ENCODE results near the gene KCNMA1.

Gene KCNMA1

DNA sequence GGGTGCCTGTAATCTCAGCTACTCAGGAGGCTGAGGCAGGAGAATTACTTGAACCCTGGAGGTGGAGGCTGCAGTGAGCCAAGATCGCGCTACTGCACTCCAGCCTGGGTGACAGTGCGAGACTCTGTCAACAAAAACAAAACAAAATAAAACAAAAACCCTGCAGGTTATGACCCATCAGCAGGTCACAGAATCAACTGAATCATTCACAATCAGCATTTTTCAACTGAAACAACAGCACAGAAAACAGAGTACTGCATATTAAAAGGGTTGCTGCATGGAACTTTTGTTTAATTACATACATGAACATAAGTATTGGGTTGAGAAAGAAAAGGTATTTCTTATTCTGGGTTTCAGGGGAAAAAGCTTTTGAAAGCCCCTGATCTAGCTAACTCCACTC, 77.6 kb downstream of the KCNMA1 start:
- DNase-seq (ENCODE audit: low read depth in 3 of 3): no peak

DNA sequence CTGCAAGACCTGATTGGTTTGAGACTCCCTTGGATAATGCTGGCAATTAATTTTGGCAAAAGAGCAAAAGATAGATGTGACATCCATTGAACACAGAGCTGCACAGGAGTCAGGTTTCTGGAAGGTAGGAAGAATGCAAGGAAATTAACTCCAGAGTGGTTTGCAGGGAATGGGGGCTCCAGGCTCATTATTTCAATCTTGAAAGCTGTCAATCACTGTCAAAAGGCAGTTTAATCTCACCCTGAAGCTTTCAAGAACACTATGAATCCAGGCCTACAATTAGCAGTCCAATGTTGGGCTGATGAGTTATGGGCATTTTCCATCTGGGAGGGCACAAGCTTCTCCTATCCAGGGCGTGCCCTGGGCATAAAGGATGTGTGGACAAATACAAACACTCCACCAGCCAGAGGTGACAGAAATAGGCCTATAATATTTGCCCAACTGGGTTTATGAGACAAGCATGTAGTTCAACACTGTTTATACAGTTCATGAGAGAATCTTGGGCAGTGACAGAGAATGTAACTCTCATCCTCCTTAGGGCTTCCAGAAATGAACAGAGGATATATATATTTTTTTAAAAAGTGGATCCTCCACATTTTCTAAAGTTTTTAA, 80.5 kb downstream of the KCNMA1 start:
- no peak for DNase-seq (ENCODE audit: low read depth in 3 of 3)

DNA sequence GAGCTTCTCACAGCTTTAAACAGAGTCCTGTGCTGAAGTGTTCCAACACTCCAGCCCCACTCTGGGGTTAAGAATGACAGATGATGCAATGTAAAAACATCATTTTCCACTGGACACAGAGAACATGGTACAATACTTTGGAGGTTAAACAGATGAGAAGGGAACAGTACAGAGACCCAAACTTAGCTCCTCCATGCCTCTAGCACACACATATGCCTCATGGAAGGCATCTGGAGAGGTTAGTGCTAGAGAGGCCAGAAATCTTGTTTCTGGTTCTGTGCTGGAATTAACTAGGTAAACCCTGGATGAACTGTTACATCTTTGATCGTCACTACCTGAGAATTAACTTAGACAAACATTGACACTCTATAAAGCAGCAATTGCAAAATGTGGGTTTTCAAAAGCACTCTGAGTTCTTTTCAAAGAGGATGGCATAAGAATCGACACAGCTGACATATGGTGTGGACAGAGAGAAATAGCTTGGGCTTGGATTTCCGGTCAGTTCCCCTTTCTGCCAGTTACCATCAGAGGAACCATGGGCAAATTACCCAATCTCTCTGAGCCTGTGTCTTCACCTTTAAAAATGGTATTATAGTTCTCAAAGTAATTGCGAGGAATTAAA, 81.9 kb downstream of the KCNMA1 start:
- no peak for DNase-seq (ENCODE audit: low read depth in 3 of 3)

DNA sequence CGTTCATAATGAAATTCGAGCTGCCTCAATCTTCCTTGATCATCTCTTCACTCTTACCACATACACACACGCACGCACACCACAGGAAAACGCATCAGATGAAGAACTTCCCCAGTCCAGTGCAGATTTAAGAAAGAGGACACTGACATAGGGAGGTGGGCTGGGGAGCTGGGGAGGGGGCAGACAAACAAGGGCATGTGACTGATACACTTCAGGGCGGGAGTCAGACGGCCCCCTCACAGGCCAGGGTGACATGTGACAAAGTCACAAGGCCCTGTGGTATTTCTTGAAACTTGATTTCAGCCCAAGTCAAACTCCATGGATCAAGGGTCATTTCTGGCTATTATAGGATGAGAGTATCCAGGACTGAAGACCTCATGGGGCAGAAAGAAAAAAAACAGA, 82.6 kb downstream of the KCNMA1 start:
- no peak for DNase-seq (ENCODE audit: low read depth in 3 of 3)

DNA sequence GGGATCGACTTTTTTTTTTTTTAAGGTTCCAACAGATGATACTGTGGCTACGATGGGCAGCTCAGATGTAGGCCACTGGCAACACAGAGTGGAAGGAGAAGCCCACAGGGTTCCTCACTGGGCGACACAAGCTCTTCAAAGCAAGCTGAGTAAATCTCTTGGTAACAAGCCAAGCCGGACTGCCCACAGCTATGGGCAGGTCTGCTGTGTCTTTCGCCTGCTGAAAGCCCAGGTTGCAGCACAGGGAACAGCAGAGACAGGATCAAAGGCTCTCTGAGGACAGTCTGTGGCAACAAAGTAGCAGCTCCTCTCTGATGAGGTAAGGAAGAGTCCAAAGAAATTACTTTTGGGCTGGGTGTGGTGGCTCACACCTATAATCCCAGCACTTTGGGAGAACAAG, 83.6 kb downstream of the KCNMA1 start:
- DNase-seq (ENCODE audit: low read depth in 3 of 3): no peak

DNA sequence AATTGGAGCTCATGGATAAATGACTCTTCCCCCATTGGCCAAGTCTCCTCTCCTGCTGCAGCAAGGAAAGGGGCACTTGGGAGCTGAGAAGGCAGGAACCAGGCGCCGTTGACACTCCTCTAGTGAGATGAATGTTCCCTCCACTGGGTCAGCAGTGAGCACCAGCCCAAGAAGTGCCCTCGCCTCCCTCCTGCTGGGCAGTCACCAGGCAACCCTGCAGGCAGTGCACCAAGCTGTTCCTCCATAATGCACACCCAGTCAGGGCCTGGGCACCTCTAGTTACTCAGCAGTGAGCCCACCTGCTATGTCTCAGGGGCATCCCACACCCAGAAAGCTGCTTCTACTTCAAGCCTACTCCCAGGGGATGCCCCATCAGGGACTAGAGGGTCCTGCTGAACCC, 84.3 kb downstream of the KCNMA1 start:
- DNase-seq (ENCODE audit: low read depth in 3 of 3): no peak

DNA sequence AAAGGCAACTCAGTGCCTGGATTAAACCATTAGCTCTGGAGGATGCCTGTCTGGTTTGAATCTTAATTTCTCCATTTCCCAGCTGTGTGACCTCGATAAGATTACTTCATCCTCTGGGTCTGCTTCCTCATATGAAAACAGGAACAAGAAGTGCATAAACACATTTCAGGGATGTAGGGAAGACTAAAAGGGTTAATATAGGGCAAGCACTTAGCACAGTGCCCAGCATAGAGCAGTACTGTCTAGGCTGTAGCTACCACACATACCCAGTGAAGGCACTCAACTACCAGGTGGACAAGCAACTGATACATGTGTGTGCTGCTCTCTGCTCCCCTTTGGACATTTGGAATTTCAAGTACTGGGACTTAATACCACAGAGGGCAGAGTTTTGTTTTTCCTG, 85.4 kb downstream of the KCNMA1 start:
- no peak for DNase-seq (ENCODE audit: low read depth in 3 of 3)

DNA sequence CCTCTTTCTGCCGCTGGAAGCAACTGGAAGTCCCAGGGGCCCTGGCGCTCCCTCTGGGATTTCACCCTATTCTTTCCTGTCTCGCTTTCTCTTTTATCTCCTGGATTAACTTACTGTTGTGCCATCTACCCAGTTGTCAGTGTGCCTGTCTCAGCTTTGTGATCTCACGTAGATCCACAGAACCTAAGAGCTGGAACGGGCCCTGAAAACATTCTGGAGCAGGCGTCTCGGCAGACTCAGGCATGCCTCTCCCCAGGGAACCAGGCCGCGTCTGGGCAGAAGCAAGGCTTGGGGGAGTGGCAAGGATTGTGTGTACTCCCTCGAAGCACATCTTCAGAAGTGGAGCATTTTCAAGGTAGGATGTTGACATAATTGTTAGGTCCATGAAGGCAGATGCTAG, 87.2 kb downstream of the KCNMA1 start:
- no peak for DNase-seq (ENCODE audit: low read depth in 3 of 3)

DNA sequence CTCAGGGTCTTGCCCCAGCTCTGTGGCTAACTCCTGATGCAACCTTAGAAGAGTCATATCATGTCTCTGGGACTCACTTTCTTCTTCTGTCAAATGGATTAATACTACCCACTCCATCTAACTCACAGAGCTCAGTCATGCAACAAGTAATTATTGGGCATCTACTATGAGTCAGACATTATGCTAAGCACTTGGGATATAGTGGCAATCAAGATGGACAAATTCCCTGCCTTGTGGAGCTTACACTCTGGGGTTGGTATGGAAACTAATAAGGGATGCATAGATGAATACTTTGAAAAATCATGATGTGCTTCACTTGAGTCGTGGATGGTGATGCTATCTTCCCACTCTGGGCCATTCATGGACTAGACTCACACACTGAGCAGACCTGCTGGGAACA, 88.9 kb downstream of the KCNMA1 start:
- DNase-seq (ENCODE audit: low read depth in 3 of 3): no peak

DNA sequence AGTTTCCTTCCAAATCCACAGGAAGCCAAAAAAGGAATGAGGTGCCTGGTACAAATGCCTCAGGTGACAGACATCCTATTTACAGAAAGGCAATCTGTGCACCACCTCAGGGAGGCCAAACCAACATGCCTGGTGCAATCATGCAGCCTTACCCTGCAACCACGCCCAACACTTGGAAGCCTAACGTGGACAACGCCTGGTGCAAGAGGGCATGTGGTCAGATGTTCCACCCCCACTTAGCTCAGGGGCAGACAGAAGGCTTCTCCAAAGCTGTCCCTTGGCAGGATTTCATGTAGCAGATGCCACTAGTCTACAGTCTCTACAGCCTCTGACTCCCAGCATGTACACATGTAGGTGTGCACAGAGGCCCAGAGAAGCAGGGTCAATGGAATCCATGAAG, 89.5 kb downstream of the KCNMA1 start:
- DNase-seq (ENCODE audit: low read depth in 3 of 3): no peak

DNA sequence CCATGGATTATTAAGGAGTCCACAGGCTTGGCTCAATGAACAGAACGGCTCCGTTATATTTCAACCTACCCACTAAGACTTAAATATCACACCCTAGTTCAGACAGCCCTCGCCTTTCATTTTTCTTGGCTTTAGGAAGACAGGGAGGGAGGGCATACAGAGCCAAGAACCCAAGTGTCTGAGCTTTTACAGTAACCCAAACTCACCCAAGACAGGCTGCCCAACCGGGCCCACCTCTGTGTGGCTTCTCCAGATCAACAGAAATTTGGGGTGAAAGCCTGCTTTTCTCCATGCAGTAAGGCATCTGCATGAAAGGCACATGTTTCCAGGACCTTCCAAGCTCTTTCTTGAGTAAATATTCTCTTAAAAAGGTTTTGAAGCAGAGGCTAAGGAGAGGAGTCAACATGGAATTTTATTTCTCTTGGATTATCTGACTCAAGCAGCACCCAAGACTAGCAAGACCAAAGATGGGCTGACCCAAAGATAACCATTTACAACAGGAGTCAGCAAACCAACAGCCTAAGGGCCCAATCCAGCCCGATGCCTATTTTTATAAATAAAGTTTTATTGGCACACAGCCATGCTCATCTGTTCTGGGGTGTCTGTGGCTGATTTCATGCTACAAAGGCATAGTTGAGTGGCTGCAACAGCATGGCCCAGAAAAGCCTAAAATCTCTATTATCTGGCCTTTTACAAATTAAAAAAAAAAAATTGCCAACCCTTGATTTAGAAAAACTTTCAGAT, 90.1 kb downstream of the KCNMA1 start:
- DNase-seq (ENCODE audit: low read depth in 3 of 3): no peak

DNA sequence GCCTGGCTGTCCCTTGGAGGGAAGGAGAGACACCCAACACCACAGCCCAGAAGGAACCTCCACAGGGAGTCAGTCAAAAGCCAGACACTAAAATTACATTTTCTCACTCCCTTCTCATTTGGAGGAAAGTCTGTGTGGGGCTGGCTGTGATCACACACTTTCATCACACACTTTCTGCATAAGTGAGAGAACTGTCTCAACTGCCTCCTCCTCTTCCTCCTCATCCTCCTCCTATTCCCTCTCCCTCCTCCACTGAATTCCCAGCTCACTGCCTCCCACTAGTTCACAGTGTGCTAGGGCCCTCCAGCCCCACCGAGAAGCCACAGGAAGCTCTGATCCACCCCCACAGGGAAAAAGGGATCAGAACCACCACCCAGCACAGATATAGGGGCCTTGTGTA, 91.6 kb downstream of the KCNMA1 start:
- DNase-seq (ENCODE audit: low read depth in 3 of 3): no peak

DNA sequence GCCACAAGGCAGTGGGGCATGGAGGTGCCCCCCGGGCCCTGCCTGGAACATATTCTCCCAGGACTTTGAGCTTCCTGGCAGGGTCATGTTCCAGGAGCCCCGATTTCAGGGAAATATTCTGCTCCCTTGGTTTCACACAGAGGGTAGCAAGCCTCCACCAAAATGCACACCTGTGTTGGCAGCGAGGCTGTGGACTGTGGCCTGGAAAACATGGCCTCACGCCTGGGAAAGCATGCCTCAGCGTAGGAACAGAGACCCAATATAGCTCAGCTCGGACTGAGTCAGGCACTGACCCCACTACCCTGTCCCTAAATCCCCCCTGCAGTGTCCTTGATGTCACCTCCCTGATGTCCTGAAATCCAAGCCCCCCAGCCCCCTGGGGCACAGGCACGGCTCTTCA, 92.0 kb downstream of the KCNMA1 start:
- DNase-seq (ENCODE audit: low read depth in 3 of 3): no peak

DNA sequence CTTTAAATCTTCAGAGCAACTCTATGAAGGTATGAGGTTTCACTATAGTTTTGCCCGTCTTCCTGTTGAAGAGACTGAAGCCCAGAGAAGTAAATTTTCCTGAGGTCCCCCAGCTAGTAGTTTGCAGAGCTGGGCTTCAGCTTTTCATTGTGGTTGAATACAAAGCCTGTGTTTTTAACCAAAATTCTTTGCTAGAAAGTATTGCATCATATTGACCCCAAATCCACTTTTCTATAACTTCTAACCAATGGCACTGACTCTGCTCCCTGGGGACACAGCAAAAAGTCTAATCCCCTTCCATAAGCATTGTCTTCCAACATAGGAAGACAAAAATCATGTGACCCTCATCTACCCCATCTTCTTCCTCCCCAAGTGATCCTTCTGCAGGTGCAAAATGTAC, 93.0 kb downstream of the KCNMA1 start:
- no peak for DNase-seq (ENCODE audit: low read depth in 3 of 3)

DNA sequence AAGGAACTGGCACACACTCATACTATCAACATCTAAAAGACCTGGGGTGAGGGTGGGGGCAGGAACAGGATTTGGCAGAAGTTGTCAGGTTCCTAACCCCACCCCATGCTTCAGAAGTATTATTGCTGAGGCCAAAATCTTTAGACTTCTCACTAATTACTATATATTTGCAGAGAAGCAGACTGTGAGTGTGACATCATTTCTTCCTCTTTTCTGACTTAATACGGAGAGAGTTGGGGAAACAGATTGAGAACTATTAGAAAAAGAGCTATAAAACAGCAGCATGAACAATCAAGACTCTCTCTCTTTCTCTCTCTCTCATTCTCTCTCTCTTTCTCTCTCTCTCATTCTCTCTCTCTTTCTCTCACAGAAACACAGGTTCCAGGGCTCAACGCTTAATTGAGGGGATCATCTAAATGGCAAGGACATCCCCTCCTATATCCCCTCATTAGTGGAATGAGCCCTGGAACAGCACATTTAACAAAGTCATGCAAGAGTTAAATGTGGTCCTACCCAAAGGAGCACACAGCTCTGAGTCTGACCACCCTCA, 94.8 kb downstream of the KCNMA1 start:
- no peak for DNase-seq (ENCODE audit: low read depth in 3 of 3)

DNA sequence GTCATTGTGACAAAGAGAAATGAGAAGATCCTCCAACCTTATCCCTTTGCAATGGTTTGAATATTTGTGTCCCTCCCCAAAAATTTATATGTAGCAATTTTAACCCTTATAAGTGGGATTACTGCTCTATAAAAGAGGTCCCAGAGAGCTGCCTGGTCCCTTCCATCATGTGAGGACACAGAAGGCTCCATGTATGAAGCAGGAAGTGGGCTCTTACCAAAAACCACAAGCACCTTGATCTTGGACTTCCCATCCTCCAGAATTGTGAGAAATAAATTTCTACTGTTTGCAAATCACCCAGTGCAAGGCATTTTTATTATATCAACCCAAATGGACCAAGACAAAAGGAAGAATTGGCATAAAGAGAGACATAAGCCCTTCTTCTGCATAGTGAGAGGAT, 95.7 kb downstream of the KCNMA1 start:
- DNase-seq (ENCODE audit: low read depth in 3 of 3): no peak

DNA sequence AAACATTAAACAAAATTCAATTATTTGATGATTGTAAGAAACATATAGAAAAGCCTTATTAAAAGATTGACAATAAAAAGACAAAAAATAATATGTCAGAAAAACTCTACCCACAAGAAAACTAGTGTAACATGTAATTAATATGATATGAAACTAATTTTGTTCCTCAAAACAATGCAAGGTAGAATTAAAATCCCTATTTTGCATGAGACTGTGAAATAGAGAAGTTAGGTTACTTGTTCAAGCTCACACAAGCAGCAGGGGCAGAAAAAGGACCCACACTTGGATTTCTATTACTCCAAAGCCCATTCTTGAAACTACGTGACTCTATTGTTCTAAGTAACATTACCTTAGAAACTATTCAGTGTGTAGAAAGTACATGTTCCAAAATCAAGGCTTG, 96.4 kb downstream of the KCNMA1 start:
- DNase-seq (ENCODE audit: low read depth in 3 of 3): no peak

DNA sequence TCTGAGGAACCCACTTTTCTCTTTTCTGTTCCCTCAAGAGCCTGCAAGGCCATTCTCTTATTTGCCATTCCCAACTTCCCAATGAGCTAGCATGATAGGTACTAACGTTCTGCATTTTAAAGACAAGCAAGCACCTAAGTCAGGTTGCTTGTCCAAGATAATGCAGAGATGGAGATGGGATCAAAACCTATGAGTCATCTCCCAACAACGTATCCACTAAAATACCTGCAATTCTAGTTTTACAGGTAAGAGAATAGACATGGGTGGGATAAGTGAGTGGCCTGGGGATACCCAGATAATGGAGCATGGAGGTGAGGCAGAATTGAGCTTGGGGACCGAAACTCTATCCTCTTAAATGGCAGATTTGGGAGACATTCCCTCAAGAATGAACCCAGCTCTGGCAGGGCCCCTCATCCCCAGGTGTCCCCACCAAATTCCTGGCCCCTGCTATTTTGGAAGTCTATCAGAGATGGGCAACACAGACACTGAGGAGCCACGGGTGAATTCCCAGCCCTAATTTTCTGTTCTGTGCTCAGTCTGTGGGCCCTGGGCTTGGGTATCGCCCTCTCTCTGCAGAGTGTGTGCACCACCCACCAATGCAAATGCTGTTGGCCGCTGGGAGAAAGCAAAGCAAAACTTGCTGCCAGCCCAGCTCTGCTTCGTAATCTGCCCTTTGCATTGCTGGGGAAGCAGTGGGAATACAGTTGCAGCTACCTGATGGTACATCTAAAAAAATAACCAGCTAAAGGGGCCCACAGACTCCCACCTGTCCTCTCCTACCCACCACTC, 98.3 kb downstream of the KCNMA1 start:
- no peak for DNase-seq (ENCODE audit: low read depth in 3 of 3)

DNA sequence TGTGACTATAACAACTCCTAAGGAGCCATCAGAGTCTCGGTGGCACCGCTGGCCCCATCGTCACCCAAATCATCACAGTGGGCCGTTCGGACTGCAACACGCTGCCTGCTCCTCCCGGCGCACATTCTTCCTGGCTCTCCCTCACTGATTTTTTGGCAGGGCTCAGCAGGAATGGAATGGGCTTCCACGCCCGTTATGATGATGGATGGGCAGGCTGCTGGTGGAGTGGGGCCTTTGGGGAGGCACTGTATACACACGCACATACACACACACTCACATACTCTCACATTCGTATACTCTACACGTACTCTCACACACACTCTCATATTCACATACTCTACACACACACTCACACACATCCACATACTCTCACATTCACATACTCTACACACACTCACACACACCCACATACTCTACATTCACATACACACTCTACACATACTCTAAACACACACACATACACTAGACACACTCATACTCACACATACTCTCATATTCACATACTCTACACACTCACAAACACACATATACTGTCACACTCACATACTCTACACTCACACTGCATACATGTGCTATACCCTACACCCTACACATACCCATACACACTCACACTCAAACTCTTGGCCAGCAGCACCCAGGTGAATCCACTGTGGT, 99.8 kb downstream of the KCNMA1 start:
- no peak for DNase-seq (ENCODE audit: low read depth in 3 of 3)

DNA sequence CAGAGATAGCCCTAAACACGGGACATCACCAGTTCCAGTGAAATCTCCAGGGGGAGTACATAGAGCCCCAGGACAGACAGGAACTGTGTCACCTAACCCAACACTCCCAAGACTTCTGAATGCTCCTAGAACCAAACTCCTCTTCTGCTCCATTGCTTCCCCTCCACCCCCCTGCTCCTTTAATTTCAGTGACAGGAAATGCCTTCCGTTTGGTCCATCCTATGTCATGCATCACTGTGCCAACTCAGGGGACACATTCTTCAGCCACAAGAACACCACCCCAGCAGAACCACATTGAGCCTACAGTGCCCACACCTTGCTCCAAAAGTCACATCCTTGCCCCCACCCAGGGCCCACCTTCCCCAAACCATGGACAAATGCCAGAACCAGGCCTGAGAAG, 100.5 kb downstream of the KCNMA1 start:
- DNase-seq (ENCODE audit: low read depth in 3 of 3): no peak

DNA sequence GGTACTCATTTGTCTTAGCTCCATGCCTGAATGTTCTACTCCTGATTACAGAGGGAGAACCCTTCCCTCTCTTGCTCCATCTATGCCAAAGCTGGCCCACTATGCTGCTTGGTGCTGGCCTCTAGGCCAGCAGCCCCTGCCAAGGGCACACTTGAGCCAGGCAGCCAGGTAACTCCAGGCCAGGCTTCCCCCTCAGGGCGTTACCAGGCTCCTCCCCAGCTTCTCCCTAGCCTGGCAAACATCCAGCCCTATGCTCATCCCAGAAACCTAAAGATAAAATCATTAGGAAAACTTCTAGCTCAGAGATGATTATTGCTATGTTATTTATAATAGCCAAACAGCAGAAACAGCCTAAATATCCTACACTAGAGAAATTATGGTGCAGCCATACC, 103.7 kb downstream of the KCNMA1 start:
- DNase-seq (ENCODE audit: low read depth in 3 of 3): no peak

Data from stimulated activated CD4-positive, alpha-beta T cell treated with anti-CD3 and anti-CD28 coated beads, TNF-alpha, amount 100 ng/mL, for 4 hours (primary cell).